HG03342 (cell line): Measurements from ENCODE around the gene SLFN12L.
A peak's percentile ranks its signal among the peaks of the same experiment; 100 is the strongest.

ENCODE experiments used
- ATAC-seq: cut with Tn5 transposase; IDR thresholded peaks from one replicate; pipeline ENCODE4 v1.9.1; 2021; ENCODE audit warnings: mild to moderate bottlenecking, moderate library complexity; ENCODE audit not compliant: unreplicated experiment

Gene SLFN12L

GRCh38 chr17:35433075-35433894 lies 104.2 kb downstream of the SLFN12L start:
- ATAC-seq = no peak

GRCh38 chr17:35432176-35433074 lies 105.1 kb downstream of the SLFN12L start, which contains the start of gene SLFN12:
Gene SLFN12 (minus strand): TSS chr17:35432500. CDS start chr17:35423028, 9,472 bp downstream.
- ATAC-seq = peak; percentile 85

GRCh38 chr17:35429702-35430101 lies 107.8 kb downstream of the SLFN12L start:
- no peak for ATAC-seq

GRCh38 chr17:35428229-35428628 lies 109.2 kb downstream of the SLFN12L start:
- no peak for ATAC-seq

GRCh38 chr17:35423761-35424160 lies 113.7 kb downstream of the SLFN12L start:
- no peak for ATAC-seq
